Panc1 (cell line): ENCODE results near the gene TREML2. TPM values are rescaled to one million over a fixed set of nuclear protein-coding genes. Genes with fewer than 3 reads are reported as not detected.

Experiments used
- ATAC-seq: fragments of 200-7000 bp; cut with Tn5 transposase; 2 replicates; pipeline ENCODE4 v1.9.1; 2020; ENCODE audit warnings: mild to moderate bottlenecking, moderate library complexity
- Bru-seq: library from RNA; stranded (reverse); fragments of 400-500 nt; gene quantifications from one replicate; lab custom pipeline; 2021; lab: Mats Ljungman, UMichigan
- BruChase-seq, 2 experiments: library from RNA; stranded (reverse); fragments of 400-500 nt; gene quantifications; one replicate each; lab custom pipeline; 2021; lab: Mats Ljungman, UMichigan
- BruUV-seq: library from RNA; stranded (reverse); fragments of 400-500 nt; replicated peaks from 2 replicates; lab custom pipeline; 2021; lab: Mats Ljungman, UMichigan
- CTCF ChIA-PET: fragments of 300-600 bp; sonication (Branson Sonifier 250); formaldehyde crosslinking; loops from one replicate; lab custom pipeline; 2022; ENCODE audit warnings: antibody characterized with exemption; lab: Charles Lee
- POLR2A ChIA-PET: fragments of 300-600 bp; sonication (Branson Sonifier 250); formaldehyde crosslinking; loops from one replicate; lab custom pipeline; 2022; ENCODE audit warnings: antibody characterized with exemption; lab: Charles Lee
- DNase-seq: peaks from one replicate; pipeline ENCODE4 v3.0.0-alpha.2; 2010; ENCODE audit warnings: low read depth, low spot score
- H3K27ac ChIP-seq: 2 replicates; pipeline ENCODE4 v1.5.1; 2011; ENCODE audit warnings: mild to moderate bottlenecking, low read length, inconsistent platforms
- H3K27me3 ChIP-seq: fragments of 200-500 bp; sonication (Bioruptor generic); 2 replicates; pipeline ENCODE4 v1.6.0; 2014; ENCODE audit warnings: low read length, inconsistent platforms; ENCODE audit not compliant: control insufficient read depth, insufficient read depth
- H3K36me3 ChIP-seq: fragments of 200-500 bp; sonication (Bioruptor generic); 2 replicates; pipeline ENCODE4 v1.5.1; 2014; ENCODE audit warnings: inconsistent platforms, mild to moderate bottlenecking, low read length, moderate library complexity; ENCODE audit not compliant: control insufficient read depth, insufficient read depth
- H3K4me1 ChIP-seq: 2 replicates; pipeline ENCODE4 v1.5.1; 2011; ENCODE audit warnings: inconsistent platforms, mild to moderate bottlenecking, low read length, moderate library complexity; ENCODE audit not compliant: control insufficient read depth, insufficient read depth
- H3K4me3 ChIP-seq, 2 experiments: 2 replicates each; pipeline ENCODE4 v1.5.1; 2011 to 2012; ENCODE audit warnings: low read depth in 2 of 2, low read length in 2 of 2, mild to moderate bottlenecking in 2 of 2, inconsistent platforms in 1 of 2, moderate library complexity in 1 of 2
- H3K9me3 ChIP-seq: fragments of 200-500 bp; sonication (Bioruptor generic); 2 replicates; pipeline ENCODE4 v1.5.1; 2014; ENCODE audit warnings: low read depth, mild to moderate bottlenecking, inconsistent platforms, low read length, moderate library complexity; ENCODE audit not compliant: control insufficient read depth, insufficient read depth
- CTCF ChIP-seq: fragments of 450-650 bp; IDR thresholded peaks from 2 replicates; pipeline ENCODE4 v1.5.1; 2017; ENCODE audit warnings: mild to moderate bottlenecking
- POLR2AphosphoS5 ChIP-seq: IDR thresholded peaks from 2 replicates; pipeline ENCODE4 v1.6.1; 2012; ENCODE audit warnings: mild to moderate bottlenecking, low read depth, low read length, moderate library complexity
- REST ChIP-seq, 2 experiments: IDR thresholded peaks; 2 replicates each; pipeline ENCODE4 v1.6.1; 2011 to 2012; ENCODE audit warnings: low read depth in 2 of 2, control low read depth in 1 of 2, low read length in 1 of 2, mild to moderate bottlenecking in 1 of 2, moderate library complexity in 1 of 2; ENCODE audit not compliant: insufficient read depth in 1 of 2
- SIN3A ChIP-seq: IDR thresholded peaks from 2 replicates; pipeline ENCODE4 v1.6.1; 2012; ENCODE audit warnings: low read depth, mild to moderate bottlenecking, low read length, moderate library complexity, borderline replicate concordance; ENCODE audit not compliant: insufficient read depth
- TCF7L2 ChIP-seq: IDR thresholded peaks from 2 replicates; pipeline ENCODE4 v1.6.1; 2011; ENCODE audit warnings: mild to moderate bottlenecking, low read depth, low read length, inconsistent platforms
- in situ Hi-C: cut with HindIII; loops from 2 replicates; pipeline ENCODE4 v1.10.0; 2016; ENCODE audit warnings: low sequenced_read_pairs, low pct_unique_long_range_greater_than_20kb
- intact Hi-C: fragments of 100-400 bp; cut with micrococcal nuclease; formaldehyde crosslinking; loops from one replicate; pipeline ENCODE4 v1.10.0; 2022; ENCODE audit not compliant: unreplicated experiment
- long read RNA-seq: library from polyadenylated mRNA; unstranded; transcript quantifications from one replicate; pipeline ENCODE4 v2.0.0, GENCODE V29; 2021; ENCODE audit not compliant: unreplicated experiment
- polyA plus RNA-seq: library from polyadenylated mRNA; unstranded; fragments of >200 nt; gene quantifications from one replicate; pipeline ENCODE4 v1.2.1, GENCODE V29; 2012; ENCODE audit warnings: missing spikeins; ENCODE audit not compliant: insufficient read length
- total RNA-seq: library from RNA; stranded (reverse); gene quantifications from one replicate; pipeline ENCODE4 v1.2.1, GENCODE V29; 2021; ENCODE audit not compliant: unreplicated experiment

TREML2 gene
- total RNA-seq (not detected), Bru-seq, nascent RNA (not detected), BruChase-seq, experiment 1, labeled RNA remaining after a 2-hour chase (not detected), BruChase-seq, experiment 2, labeled RNA remaining after a 6-hour chase (not detected)
- polyA plus RNA-seq: not detected
- long read RNA-seq: 0 reads

GRCh38 chr6:41200901-41201763 lies at the start of gene TREML2:
Gene TREML2 (minus strand): TSS chr6:41201149. CDS start chr6:41201008, 141 bp downstream.
- intact Hi-C loops: no loop called here
- H3K36me3 ChIP-seq: no peaks in the 10 kb centered on the region
- no TSS peak for BruUV-seq
- TF ChIP-seq CTCF (no peak), REST (IDR thresholded peaks at IDR 0.05; ENCODE audit: insufficient read depth in 1 of 2, low read depth in 2 of 2, low read length in 1 of 2) (no peak), TCF7L2 (no peak), SIN3A (no peak), POLR2AphosphoS5 (no peak)
- POLR2A ChIA-PET: no interaction called here
- peaks cover 8% of the 10 kb centered on the region for H3K27me3 ChIP-seq
- DNase-seq (no peak), ATAC-seq (peak; percentile 30; the same call in 1 of the 2 replicates)
- CTCF ChIA-PET: no interaction called here
- no peak within 1 kb of the TSS for H3K4me3 ChIP-seq
- in situ Hi-C loops: no loop called here
- H3K27ac ChIP-seq: no peak within 1 kb of the TSS
- no peaks in the 10 kb centered on the region for H3K9me3 ChIP-seq
- no peaks in the 10 kb centered on the region for H3K4me1 ChIP-seq

- CTCF ChIA-PET: no interaction called here
- intact Hi-C loops (no loop called here), in situ Hi-C loops (no loop called here)
- BruUV-seq: no TSS peak
- POLR2A ChIA-PET: no interaction called here
- Histone ChIP-seq H3K36me3 (no peaks in the 10 kb centered on the region), H3K27me3 (peaks cover 3% of the 10 kb centered on the region; the same call in 1 of the 2 replicates), H3K9me3 (no peaks in the 10 kb centered on the region), H3K4me3 (no peak overlapping the region), H3K4me1 (no peaks in the 10 kb centered on the region), H3K27ac (no peak overlapping the region)
- TF ChIP-seq CTCF (no peak), TCF7L2 (no peak), POLR2AphosphoS5 (no peak), SIN3A (no peak), REST (IDR thresholded peaks at IDR 0.05; ENCODE audit: insufficient read depth in 1 of 2, low read depth in 2 of 2, low read length in 1 of 2) (no peak)
- ATAC-seq: no peak
- DNase-seq: no peak
These were observed 47.1 kb upstream of the TREML2 start for GRCh38 chr6:41247882-41248705.
